Neural progenitor cell (in vitro differentiated cells): ENCODE data around the gene C10orf105. TPM values are rescaled to one million over a fixed set of nuclear protein-coding genes. Genes with fewer than 3 reads are reported as not detected.
A peak's percentile ranks its signal among the peaks of the same experiment; 100 is the strongest.

Experiments
- DNase-seq: peaks from one replicate; pipeline ENCODE4 v3.0.0-alpha.2; 2016; ENCODE audit warnings: low spot score
- H2AFZ ChIP-seq: fragments of 200-600 bp; sonication (generic); replicated peaks from 2 replicates; pipeline ENCODE4 v1.6.1; 2016; ENCODE audit warnings: antibody characterized with exemption
- H3F3A ChIP-seq: fragments of 200-600 bp; sonication (generic); 2 replicates; pipeline ENCODE4 v1.6.1; 2016; ENCODE audit warnings: antibody characterized with exemption, low read depth
- H3K27ac ChIP-seq: fragments of 200-600 bp; sonication (generic); 2 replicates; pipeline ENCODE4 v1.5.1; 2016; ENCODE audit warnings: mild to moderate bottlenecking
- H3K27me3 ChIP-seq: fragments of 200-600 bp; sonication (generic); 2 replicates; pipeline ENCODE4 v1.6.1; 2016; ENCODE audit warnings: mild to moderate bottlenecking, moderate library complexity
- H3K36me3 ChIP-seq: fragments of 200-600 bp; sonication (generic); 2 replicates; pipeline ENCODE4 v1.5.1; 2016
- H3K4me1 ChIP-seq: fragments of 200-600 bp; sonication (generic); 2 replicates; pipeline ENCODE4 v1.6.1; 2016; ENCODE audit warnings: mixed run types
- H3K4me2 ChIP-seq: fragments of 200-600 bp; sonication (generic); 2 replicates; pipeline ENCODE4 v1.6.1; 2016
- H3K4me3 ChIP-seq: fragments of 200-600 bp; sonication (generic); 2 replicates; pipeline ENCODE4 v1.5.1; 2016
- H3K79me2 ChIP-seq: fragments of 200-600 bp; sonication (generic); 2 replicates; pipeline ENCODE4 v1.6.1; 2016; ENCODE audit warnings: low read depth
- H3K9ac ChIP-seq: fragments of 200-600 bp; sonication (generic); 2 replicates; pipeline ENCODE4 v1.6.1; 2016
- H3K9me3 ChIP-seq: fragments of 200-600 bp; sonication (generic); 2 replicates; pipeline ENCODE4 v1.5.1; 2016; ENCODE audit warnings: low read depth
- H4K20me1 ChIP-seq: fragments of 200-600 bp; sonication (generic); 2 replicates; pipeline ENCODE4 v1.6.1; 2016; ENCODE audit warnings: low read depth
- H3K27ac Mint-ChIP-seq: 3 replicates; pipeline ENCODE4 v1.8.0; 2021; ENCODE audit warnings: mixed read lengths
- H3K27me3 Mint-ChIP-seq: 2 replicates; pipeline ENCODE4 v1.8.0; 2022; ENCODE audit warnings: low read depth, mild to moderate bottlenecking, inconsistent platforms, moderate library complexity, mixed read lengths; ENCODE audit not compliant: insufficient read depth
- H3K36me3 Mint-ChIP-seq: 3 replicates; pipeline ENCODE4 v1.8.0; 2021; ENCODE audit warnings: mixed read lengths
- H3K4me1 Mint-ChIP-seq: 3 replicates; pipeline ENCODE4 v1.8.0; 2021; ENCODE audit warnings: mixed read lengths
- H3K4me3 Mint-ChIP-seq: 3 replicates; pipeline ENCODE4 v1.8.0; 2021; ENCODE audit warnings: mild to moderate bottlenecking, moderate library complexity, mixed read lengths
- H3K9me3 Mint-ChIP-seq: 3 replicates; pipeline ENCODE4 v1.8.0; 2020; ENCODE audit warnings: mixed read lengths
- EZH2 ChIP-seq: fragments of 200-600 bp; sonication (generic); IDR thresholded peaks from 2 replicates; pipeline ENCODE4 v1.6.1; 2017; ENCODE audit warnings: antibody characterized with exemption, mild to moderate bottlenecking, moderate library complexity
- EZH2phosphoT487 ChIP-seq: fragments of 200-600 bp; sonication (generic); IDR thresholded peaks from 2 replicates; pipeline ENCODE4 v1.6.1; 2017; ENCODE audit warnings: antibody characterized with exemption
- total RNA-seq: library from RNA; depleted of rRNA; stranded (reverse); fragments of >200 nt; gene quantifications from 2 replicates; pipeline ENCODE4 v1.2.3, GENCODE V29; 2015; ENCODE audit warnings: low replicate concordance
- TF ChIP-seq, protein P1 (sequence below): fragments of 200-600 bp; sonication (generic); IDR thresholded peaks from 2 replicates; pipeline ENCODE4 v1.5.1; 2017; ENCODE audit warnings: antibody characterized with exemption, mild to moderate bottlenecking

The C10orf105 gene
- total RNA-seq, 1 donor from 2014 or later = 0.39 TPM

DNA sequence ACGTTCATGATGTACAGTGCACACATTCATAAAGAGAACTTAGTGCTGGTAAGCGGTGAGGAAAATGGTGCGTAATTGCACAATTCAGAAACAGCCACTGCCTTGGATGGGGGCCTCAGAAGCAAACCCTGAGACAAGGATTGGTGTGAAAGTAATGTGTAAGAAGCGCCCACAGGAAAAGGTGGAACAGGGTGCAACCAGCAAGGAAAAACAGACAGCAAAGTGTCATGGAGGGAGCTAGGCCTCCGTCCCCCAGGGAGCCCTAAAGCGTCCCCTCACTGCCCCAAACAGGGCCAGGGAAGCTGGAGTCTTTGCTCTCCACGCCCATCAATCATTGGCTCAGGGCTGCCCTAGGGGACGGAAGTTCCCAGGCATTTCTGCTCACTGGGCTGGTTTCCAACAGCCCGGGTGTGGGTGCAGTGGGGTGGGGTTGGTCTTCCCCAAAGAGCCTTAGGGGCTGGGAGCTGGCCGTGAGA lies 9.6 kb upstream of the C10orf105 start:
- H3K36me3 ChIP-seq = no peaks in the 10 kb centered on the region
- TF ChIP-seq EZH2phosphoT487 (no peak), EZH2 (no peak)
- TF ChIP-seq, protein P1, sequence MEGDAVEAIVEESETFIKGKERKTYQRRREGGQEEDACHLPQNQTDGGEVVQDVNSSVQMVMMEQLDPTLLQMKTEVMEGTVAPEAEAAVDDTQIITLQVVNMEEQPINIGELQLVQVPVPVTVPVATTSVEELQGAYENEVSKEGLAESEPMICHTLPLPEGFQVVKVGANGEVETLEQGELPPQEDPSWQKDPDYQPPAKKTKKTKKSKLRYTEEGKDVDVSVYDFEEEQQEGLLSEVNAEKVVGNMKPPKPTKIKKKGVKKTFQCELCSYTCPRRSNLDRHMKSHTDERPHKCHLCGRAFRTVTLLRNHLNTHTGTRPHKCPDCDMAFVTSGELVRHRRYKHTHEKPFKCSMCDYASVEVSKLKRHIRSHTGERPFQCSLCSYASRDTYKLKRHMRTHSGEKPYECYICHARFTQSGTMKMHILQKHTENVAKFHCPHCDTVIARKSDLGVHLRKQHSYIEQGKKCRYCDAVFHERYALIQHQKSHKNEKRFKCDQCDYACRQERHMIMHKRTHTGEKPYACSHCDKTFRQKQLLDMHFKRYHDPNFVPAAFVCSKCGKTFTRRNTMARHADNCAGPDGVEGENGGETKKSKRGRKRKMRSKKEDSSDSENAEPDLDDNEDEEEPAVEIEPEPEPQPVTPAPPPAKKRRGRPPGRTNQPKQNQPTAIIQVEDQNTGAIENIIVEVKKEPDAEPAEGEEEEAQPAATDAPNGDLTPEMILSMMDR = no peak
- no peaks in the 10 kb centered on the region for H3F3A ChIP-seq
- Mint-ChIP-seq H3K27ac (no peak overlapping the region), H3K36me3 (no peaks in the 10 kb centered on the region), H3K4me3 (no peak overlapping the region), H3K27me3 (peaks cover 11% of the 10 kb centered on the region), H3K4me1 (peaks cover 36% of the 10 kb centered on the region), H3K9me3 (peaks cover 2% of the 10 kb centered on the region)
- no peak overlapping the region for H3K4me2 ChIP-seq
- H3K4me1 ChIP-seq = peaks cover 9% of the 10 kb centered on the region
- DNase-seq = no peak
- no peaks in the 10 kb centered on the region for H3K9me3 ChIP-seq
- H4K20me1 ChIP-seq = no peaks in the 10 kb centered on the region
- H3K9ac ChIP-seq = no peak overlapping the region
- H3K27me3 ChIP-seq = no peaks in the 10 kb centered on the region
- H3K79me2 ChIP-seq = no peaks in the 10 kb centered on the region
- H2AFZ ChIP-seq = no peak overlapping the region
- no peak overlapping the region for H3K4me3 ChIP-seq
- H3K27ac ChIP-seq = no peak overlapping the region

DNA sequence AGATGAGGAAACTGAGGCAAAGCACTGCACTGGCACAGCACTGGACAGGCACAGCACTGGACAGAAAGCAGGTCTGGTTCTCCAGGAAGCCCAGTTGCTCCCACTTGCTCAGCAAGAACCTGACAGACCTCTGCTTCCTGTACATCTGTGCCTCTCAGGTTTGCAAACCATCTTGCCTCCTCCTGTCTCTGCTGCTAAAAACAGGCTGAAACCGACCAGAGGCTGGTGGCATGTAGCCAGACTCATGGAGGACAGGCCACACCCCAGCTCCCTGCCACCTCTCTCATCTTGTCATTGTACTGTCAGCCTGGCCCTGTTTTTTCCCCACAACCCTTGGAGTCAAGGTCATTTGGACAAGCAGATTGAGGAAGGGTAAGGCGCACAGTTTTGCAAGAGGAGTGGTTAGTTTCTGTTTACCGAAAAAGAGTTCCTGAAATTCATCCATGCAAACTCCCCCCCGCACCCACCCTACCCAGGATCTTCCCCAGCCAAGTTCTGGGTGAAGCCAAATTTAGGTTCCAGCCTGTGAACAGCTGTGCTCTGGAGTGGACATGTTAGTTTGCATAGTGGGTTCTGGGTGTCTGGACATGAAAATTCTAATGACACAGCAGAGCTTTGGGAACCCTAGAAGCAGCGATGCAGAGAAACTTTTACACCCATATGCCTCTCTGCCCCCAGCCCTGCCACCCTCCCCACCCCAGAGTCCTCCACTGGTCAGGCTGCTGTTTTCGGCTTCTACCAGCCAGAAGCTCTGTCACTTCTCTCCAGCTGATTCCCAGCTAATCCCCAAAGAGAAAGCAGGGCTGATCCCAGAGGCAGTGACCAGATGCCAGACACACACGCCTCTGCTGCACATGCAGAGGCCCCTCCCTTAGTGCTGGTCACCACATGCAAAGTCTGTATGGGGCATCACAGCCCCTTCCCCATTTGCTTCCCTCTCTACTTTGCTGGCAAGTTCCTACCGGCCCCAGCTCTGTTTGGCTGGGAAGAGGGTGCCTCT lies 8.5 kb upstream of the C10orf105 start:
- DNase-seq = peak; percentile 64
- Histone ChIP-seq H2AFZ (no peak overlapping the region), H3F3A (no peaks in the 10 kb centered on the region), H3K79me2 (no peaks in the 10 kb centered on the region), H3K9me3 (no peaks in the 10 kb centered on the region), H3K27me3 (no peaks in the 10 kb centered on the region), H3K9ac (no peak overlapping the region), H3K36me3 (no peaks in the 10 kb centered on the region), H3K4me1 (peaks cover 9% of the 10 kb centered on the region), H3K4me2 (peak overlapping the region; percentile 34), H3K4me3 (no peak overlapping the region), H4K20me1 (no peaks in the 10 kb centered on the region), H3K27ac (no peak overlapping the region)
- no peak overlapping the region for H3K27ac Mint-ChIP-seq
- peaks cover 36% of the 10 kb centered on the region for H3K4me1 Mint-ChIP-seq
- TF ChIP-seq, protein P1 = no peak
- TF ChIP-seq EZH2phosphoT487 = no peak
- TF ChIP-seq EZH2 = no peak
- H3K9me3 Mint-ChIP-seq = peaks cover 2% of the 10 kb centered on the region
- H3K27me3 Mint-ChIP-seq = peaks cover 7% of the 10 kb centered on the region
- H3K4me3 Mint-ChIP-seq = no peak overlapping the region
- no peaks in the 10 kb centered on the region for H3K36me3 Mint-ChIP-seq

DNA sequence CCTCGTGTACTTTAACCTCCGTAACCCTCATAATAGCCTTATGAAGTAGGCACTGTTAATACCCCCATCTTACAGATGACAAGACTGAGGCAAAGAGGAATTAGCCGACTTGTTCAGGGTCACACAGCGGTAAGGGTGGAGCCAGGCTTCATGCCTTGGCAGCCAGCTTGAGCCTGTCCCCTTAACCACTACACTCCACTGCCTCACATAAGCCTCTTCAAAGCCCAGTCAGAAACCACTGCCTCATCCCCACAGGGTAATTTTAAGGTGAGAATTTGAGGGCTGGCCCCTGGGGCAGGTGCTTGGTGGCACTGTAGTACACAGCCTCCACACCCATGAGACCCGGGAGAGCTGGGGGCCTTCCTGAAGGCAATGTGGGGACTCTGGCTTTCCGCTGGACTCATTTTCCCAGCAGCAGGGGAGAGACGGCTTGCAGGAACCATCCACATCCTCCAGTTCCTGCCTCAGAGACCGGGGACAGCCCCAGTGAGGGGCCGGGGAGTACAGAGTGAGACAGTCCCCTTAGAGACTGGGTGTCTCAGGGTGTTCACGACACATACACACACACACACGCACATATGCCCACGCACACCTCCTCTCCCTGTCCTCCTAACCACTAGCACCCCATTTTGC lies 7.6 kb upstream of the C10orf105 start:
- H3K27me3 ChIP-seq = no peaks in the 10 kb centered on the region
- no peak overlapping the region for H2AFZ ChIP-seq
- TF ChIP-seq, protein P1 = no peak
- TF ChIP-seq EZH2 (no peak), EZH2phosphoT487 (no peak)
- no peaks in the 10 kb centered on the region for H3K36me3 ChIP-seq
- Mint-ChIP-seq H3K4me1 (peaks cover 34% of the 10 kb centered on the region), H3K9me3 (no peaks in the 10 kb centered on the region), H3K4me3 (no peak overlapping the region), H3K27ac (no peak overlapping the region), H3K27me3 (peaks cover 7% of the 10 kb centered on the region), H3K36me3 (no peaks in the 10 kb centered on the region)
- H3K79me2 ChIP-seq = no peaks in the 10 kb centered on the region
- DNase-seq = no peak
- H3K4me3 ChIP-seq = no peak overlapping the region
- H3K4me1 ChIP-seq = peaks cover 9% of the 10 kb centered on the region
- no peaks in the 10 kb centered on the region for H3K9me3 ChIP-seq
- no peaks in the 10 kb centered on the region for H3F3A ChIP-seq
- H3K4me2 ChIP-seq = no peak overlapping the region
- H4K20me1 ChIP-seq = no peaks in the 10 kb centered on the region
- H3K27ac ChIP-seq = no peak overlapping the region
- H3K9ac ChIP-seq = no peak overlapping the region
